ENCODE measurements around the gene GADD45B. TPM values are rescaled to one million over a fixed set of nuclear protein-coding genes. Genes with fewer than 3 reads are reported as not detected.

Gene GADD45B
- total RNA-seq: 10 to 100 TPM; 16.5 to 23.6 TPM
- 9.0 TPM for polyA plus RNA-seq (2013, experiment 1 of 2)
- polyA plus RNA-seq (2013, experiment 2 of 2): 10.2 TPM
- long read RNA-seq, experiment 1, partial matches to known transcripts: 0 of 7 reads
- long read RNA-seq, experiment 1, other reads (novel, unspliced or antisense): 4 of 7 reads
- long read RNA-seq, experiment 2, transcript GADD45B-201 (4 exons, 1,373 nt): major isoform, 8 of 9 reads
- long read RNA-seq, experiment 2, partial matches to known transcripts: 1 of 9 reads
- long read RNA-seq, experiment 2, other reads (novel, unspliced or antisense): 0 of 9 reads
- long read RNA-seq, experiment 3, transcript GADD45B-201 (4 exons, 1,373 nt): major isoform, 12 of 15 reads
- long read RNA-seq, experiment 3, partial matches to known transcripts: 0 of 15 reads
- long read RNA-seq, experiment 3, other reads (novel, unspliced or antisense): 2 of 15 reads
- long read RNA-seq, experiment 4, transcript GADD45B-201 (4 exons, 1,373 nt): major isoform, 10 of 12 reads
- long read RNA-seq, experiment 4, partial matches to known transcripts: 1 of 12 reads
- long read RNA-seq, experiment 4, other reads (novel, unspliced or antisense): 1 of 12 reads

GRCh38 chr19:2475702-2476450 lies at the start of gene GADD45B:
Gene GADD45B, plus strand, starts transcription at chr19:2476127. Its CDS starts 232 bp downstream, at chr19:2476359.
- DNase-seq: peak; percentile 99
- no peaks in the 10 kb centered on the region for H3K36me3 ChIP-seq (ENCODE audit: control insufficient read depth, insufficient read depth, low read length)
- Mint-ChIP-seq H3K27ac (peak within 1 kb of the TSS; percentile 97), H3K9me3 (no peaks in the 10 kb centered on the region), H3K4me3 (peak within 1 kb of the TSS; percentile 95), H3K27me3 (ENCODE audit: insufficient read depth) (peaks cover 8% of the 10 kb centered on the region), H3K36me3 (ENCODE audit: low read depth) (no peaks in the 10 kb centered on the region), H3K4me1 (peaks cover 2% of the 10 kb centered on the region)
- H3K27me3 ChIP-seq (ENCODE audit: control insufficient read depth, insufficient read depth, low read length, poor library complexity, severe bottlenecking): no peaks in the 10 kb centered on the region
- H3K27ac ChIP-seq (ENCODE audit: low read depth, low read length): peak within 1 kb of the TSS; percentile 38
- peak within 1 kb of the TSS; percentile 96 for H3K4me3 ChIP-seq (ENCODE audit: low read length)
- peaks cover 4% of the 10 kb centered on the region for H3K4me1 ChIP-seq (ENCODE audit: control insufficient read depth, insufficient read depth, low read length)
- no peaks in the 10 kb centered on the region for H3K9me3 ChIP-seq (ENCODE audit: control insufficient read depth, low read length)
- WGBS, 2 experiments (ENCODE audit: insufficient coverage in 1 of 2, insufficient read length in 1 of 2): 0 to 1% methylated on average over 36 to 65 of the region's 70 CpGs
- TF ChIP-seq CTCF (conservative IDR thresholded peaks at IDR 0.05): no peak
- peak within 1 kb of the TSS; percentile 89 for H3K9ac ChIP-seq (ENCODE audit: extremely low read depth, low read length, poor library complexity, severe bottlenecking)

- Histone ChIP-seq H3K36me3 (ENCODE audit: control insufficient read depth, insufficient read depth, low read length) (peaks cover 17% of the 10 kb centered on the region), H3K4me3 (ENCODE audit: low read length) (peak overlapping the region; percentile 92), H3K27ac (ENCODE audit: low read depth, low read length) (peak overlapping the region; percentile 90), H3K4me1 (ENCODE audit: control insufficient read depth, insufficient read depth, low read length) (no peaks in the 10 kb centered on the region), H3K27me3 (ENCODE audit: control insufficient read depth, insufficient read depth, low read length, poor library complexity, severe bottlenecking) (no peaks in the 10 kb centered on the region), H3K9me3 (ENCODE audit: control insufficient read depth, low read length) (no peaks in the 10 kb centered on the region), H3K9ac (ENCODE audit: extremely low read depth, low read length, poor library complexity, severe bottlenecking) (peak overlapping the region; percentile 98)
- Mint-ChIP-seq H3K4me1 (peaks cover 11% of the 10 kb centered on the region), H3K27ac (peak overlapping the region; percentile 99), H3K4me3 (peak overlapping the region; percentile 86), H3K27me3 (ENCODE audit: insufficient read depth) (no peaks in the 10 kb centered on the region), H3K9me3 (no peaks in the 10 kb centered on the region), H3K36me3 (ENCODE audit: low read depth) (peaks cover 13% of the 10 kb centered on the region)
- TF ChIP-seq CTCF (conservative IDR thresholded peaks at IDR 0.05): peak; percentile 27
- WGBS, 2 experiments (ENCODE audit: insufficient coverage in 1 of 2, insufficient read length in 1 of 2): 5 to 9% methylated on average over 23 to 66 of the region's 66 CpGs
- peak; percentile 85 for DNase-seq
These were observed 49.1 kb upstream of the GADD45B start for GRCh38 chr19:2426611-2427428.
